ENCODE results near the gene XYLT2.

Gene XYLT2

DNA sequence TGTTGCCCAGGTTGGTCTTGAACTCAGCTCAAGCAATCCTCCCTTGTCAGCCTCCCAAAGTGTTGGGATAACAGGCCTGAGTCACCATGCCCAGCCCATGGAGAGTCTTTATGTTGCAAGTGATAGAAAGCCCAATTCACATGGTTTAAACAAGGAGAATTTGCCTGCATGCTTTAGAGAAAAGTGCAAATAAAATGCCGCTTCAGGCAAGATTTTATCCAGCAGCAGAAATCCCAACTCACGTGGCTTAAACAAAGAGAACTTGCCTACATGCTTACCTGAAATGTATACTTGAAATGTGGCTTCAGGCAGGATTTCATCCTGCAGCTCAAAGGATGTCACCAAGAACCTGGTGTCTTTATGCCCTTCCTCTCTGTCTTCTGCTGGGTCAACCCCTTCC is 28.8 kb upstream of the XYLT2 start:
- Histone ChIP-seq H2AFZ (ENCODE audit: low read length) (no peak overlapping the region), H3K9me3 (ENCODE audit: insufficient read depth, low read depth, low read length) (no peaks in the 10 kb centered on the region), H3K79me2 (ENCODE audit: insufficient read depth, low read length) (no peaks in the 10 kb centered on the region), H3K36me3 (ENCODE audit: insufficient read depth, low read length) (no peaks in the 10 kb centered on the region), H3K4me3 (ENCODE audit: low read length, poor library complexity, severe bottlenecking) (no peak overlapping the region), H3K9me2 (replicated peaks; ENCODE audit: low read depth, low read length) (no peaks in the 10 kb centered on the region), H3K27me3 (ENCODE audit: insufficient read depth, low read length, poor library complexity, severe bottlenecking) (no peaks in the 10 kb centered on the region), H3F3A (ENCODE audit: low read depth) (no peaks in the 10 kb centered on the region), H3K4me1 (ENCODE audit: insufficient read depth, low read length, poor library complexity, severe bottlenecking) (no peaks in the 10 kb centered on the region), H3K9ac (ENCODE audit: low read depth, low read length, poor library complexity, severe bottlenecking) (no peak overlapping the region), H3K4me2 (ENCODE audit: low read depth, low read length, poor library complexity, severe bottlenecking) (no peak overlapping the region), H4K20me1 (ENCODE audit: insufficient read depth, low read length, poor library complexity, severe bottlenecking) (no peaks in the 10 kb centered on the region)
- TF ChIP-seq EZH2phosphoT487 (IDR thresholded peaks at IDR 0.05; ENCODE audit: borderline replicate concordance): no peak

DNA sequence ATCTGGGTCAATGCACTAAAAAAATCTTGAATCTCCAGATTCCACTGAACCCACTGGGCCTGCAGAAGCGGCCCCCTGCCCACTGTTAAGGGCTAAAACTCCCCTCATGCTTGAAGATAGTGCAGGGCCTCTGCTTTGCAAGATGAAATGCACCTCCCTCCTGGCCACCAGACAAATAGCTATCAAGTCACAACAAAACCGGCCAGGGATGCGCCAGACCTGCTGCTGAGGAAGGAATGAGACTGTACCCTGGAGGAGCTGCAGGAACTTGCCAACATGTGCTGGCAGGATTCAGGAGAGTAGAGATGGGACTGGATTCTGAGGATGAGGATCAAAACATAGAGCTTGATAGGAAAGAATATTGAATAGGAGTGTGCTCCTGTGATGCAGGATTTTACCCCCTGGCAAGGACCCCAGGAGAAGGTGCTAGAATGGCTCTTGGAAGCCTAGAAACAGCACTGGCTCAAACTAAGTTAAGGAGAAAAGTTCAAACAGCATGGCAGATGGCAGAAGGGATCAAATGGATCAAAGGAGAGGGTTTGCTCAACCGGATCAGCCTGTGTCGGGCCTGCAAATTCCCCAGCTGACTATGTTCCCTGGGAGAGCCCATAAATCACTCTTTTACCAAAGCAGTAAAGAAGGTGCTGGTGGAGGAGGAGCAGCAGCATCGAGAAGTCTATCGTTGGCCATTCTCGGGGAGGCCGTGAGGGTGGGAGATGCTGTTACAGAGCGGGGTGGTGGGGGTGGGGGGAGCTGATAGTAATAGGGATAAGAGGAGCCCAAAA is 27.2 kb upstream of the XYLT2 start:
- Histone ChIP-seq H3K27me3 (ENCODE audit: insufficient read depth, low read length, poor library complexity, severe bottlenecking) (no peaks in the 10 kb centered on the region), H3K4me3 (ENCODE audit: low read length, poor library complexity, severe bottlenecking) (no peak overlapping the region), H3K4me1 (ENCODE audit: insufficient read depth, low read length, poor library complexity, severe bottlenecking) (no peaks in the 10 kb centered on the region), H3F3A (ENCODE audit: low read depth) (no peaks in the 10 kb centered on the region), H4K20me1 (ENCODE audit: insufficient read depth, low read length, poor library complexity, severe bottlenecking) (no peaks in the 10 kb centered on the region), H3K9ac (ENCODE audit: low read depth, low read length, poor library complexity, severe bottlenecking) (no peak overlapping the region), H3K9me3 (ENCODE audit: insufficient read depth, low read depth, low read length) (no peaks in the 10 kb centered on the region), H3K9me2 (replicated peaks; ENCODE audit: low read depth, low read length) (no peaks in the 10 kb centered on the region), H3K36me3 (ENCODE audit: insufficient read depth, low read length) (no peaks in the 10 kb centered on the region), H2AFZ (ENCODE audit: low read length) (no peak overlapping the region), H3K4me2 (ENCODE audit: low read depth, low read length, poor library complexity, severe bottlenecking) (no peak overlapping the region), H3K79me2 (ENCODE audit: insufficient read depth, low read length) (no peaks in the 10 kb centered on the region)
- TF ChIP-seq EZH2phosphoT487 (IDR thresholded peaks at IDR 0.05; ENCODE audit: borderline replicate concordance): no peak
- TF ChIP-seq, protein P1, sequence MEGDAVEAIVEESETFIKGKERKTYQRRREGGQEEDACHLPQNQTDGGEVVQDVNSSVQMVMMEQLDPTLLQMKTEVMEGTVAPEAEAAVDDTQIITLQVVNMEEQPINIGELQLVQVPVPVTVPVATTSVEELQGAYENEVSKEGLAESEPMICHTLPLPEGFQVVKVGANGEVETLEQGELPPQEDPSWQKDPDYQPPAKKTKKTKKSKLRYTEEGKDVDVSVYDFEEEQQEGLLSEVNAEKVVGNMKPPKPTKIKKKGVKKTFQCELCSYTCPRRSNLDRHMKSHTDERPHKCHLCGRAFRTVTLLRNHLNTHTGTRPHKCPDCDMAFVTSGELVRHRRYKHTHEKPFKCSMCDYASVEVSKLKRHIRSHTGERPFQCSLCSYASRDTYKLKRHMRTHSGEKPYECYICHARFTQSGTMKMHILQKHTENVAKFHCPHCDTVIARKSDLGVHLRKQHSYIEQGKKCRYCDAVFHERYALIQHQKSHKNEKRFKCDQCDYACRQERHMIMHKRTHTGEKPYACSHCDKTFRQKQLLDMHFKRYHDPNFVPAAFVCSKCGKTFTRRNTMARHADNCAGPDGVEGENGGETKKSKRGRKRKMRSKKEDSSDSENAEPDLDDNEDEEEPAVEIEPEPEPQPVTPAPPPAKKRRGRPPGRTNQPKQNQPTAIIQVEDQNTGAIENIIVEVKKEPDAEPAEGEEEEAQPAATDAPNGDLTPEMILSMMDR (conservative IDR thresholded peaks at IDR 0.05; ENCODE audit: low read length): no peak

DNA sequence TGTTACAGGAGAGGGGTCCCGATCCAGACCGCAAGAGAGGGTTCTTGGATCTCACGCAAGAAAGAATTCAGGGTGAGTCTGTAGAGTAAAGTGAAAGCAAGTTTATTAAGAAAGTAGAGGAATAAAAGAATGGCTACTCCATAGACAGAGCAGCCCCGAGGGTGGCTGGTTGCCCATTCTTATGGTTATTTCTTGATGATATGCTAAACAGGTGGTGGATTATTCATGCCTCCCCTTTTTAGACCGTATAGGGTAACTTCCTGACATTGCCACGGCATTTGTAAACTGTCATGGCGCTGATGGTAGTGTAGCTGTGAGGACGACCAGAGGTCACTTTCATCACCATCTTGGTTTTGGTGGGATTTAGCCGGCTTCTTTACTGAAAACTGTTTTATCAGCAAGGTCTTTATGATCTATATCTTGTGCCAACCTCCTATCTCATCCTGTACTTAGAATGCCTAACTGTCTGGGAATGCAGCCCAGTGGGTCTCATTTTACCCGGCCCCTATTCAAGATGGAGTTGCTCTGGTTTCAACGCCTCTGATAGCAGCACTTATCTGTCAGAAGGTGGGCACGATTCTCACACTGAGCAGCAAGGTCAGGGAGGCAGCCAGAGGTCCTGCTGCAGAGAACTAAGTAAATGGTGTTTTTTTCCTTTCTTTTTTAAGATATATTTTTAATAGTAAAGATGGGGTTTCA is 26.5 kb upstream of the XYLT2 start:
- H2AFZ ChIP-seq (ENCODE audit: low read length): no peak overlapping the region

More for the DNA sequence above, 26.5 kb upstream of the XYLT2 start:
- Histone ChIP-seq H3K9me2 (replicated peaks; ENCODE audit: low read depth, low read length) (no peaks in the 10 kb centered on the region), H3K4me2 (ENCODE audit: low read depth, low read length, poor library complexity, severe bottlenecking) (no peak overlapping the region), H3K36me3 (ENCODE audit: insufficient read depth, low read length) (no peaks in the 10 kb centered on the region), H4K20me1 (ENCODE audit: insufficient read depth, low read length, poor library complexity, severe bottlenecking) (no peaks in the 10 kb centered on the region), H3F3A (ENCODE audit: low read depth) (no peaks in the 10 kb centered on the region), H3K9ac (ENCODE audit: low read depth, low read length, poor library complexity, severe bottlenecking) (no peak overlapping the region), H3K4me1 (ENCODE audit: insufficient read depth, low read length, poor library complexity, severe bottlenecking) (no peaks in the 10 kb centered on the region), H3K79me2 (ENCODE audit: insufficient read depth, low read length) (no peaks in the 10 kb centered on the region), H3K27me3 (ENCODE audit: insufficient read depth, low read length, poor library complexity, severe bottlenecking) (no peaks in the 10 kb centered on the region), H3K4me3 (ENCODE audit: low read length, poor library complexity, severe bottlenecking) (no peak overlapping the region), H3K9me3 (ENCODE audit: insufficient read depth, low read depth, low read length) (no peaks in the 10 kb centered on the region)
- no peak for TF ChIP-seq EZH2phosphoT487 (IDR thresholded peaks at IDR 0.05; ENCODE audit: borderline replicate concordance)
- TF ChIP-seq, protein P1 (conservative IDR thresholded peaks at IDR 0.05; ENCODE audit: low read length): no peak

Data from Loucy (cell line).